ENCODE data around the gene MACROD2. TPM values are rescaled to one million over a fixed set of nuclear protein-coding genes. Genes with fewer than 3 reads are reported as not detected.

Gene MACROD2
- total and polyA plus RNA-seq, 2 experiments from 2014 or later, result 2.8 to 4.3 TPM

- no peaks in the 10 kb centered on the region for H3K27me3 Mint-ChIP-seq (ENCODE audit: insufficient read depth, low read depth, poor library complexity)
- H3K4me1 Mint-ChIP-seq, result no peaks in the 10 kb centered on the region
- Histone ChIP-seq H3K27ac (ENCODE audit: low read depth) (no peak overlapping the region), H3K79me2 (replicated peaks; ENCODE audit: insufficient read depth) (no peaks in the 10 kb centered on the region), H3K9me2 (ENCODE audit: insufficient read depth) (no peaks in the 10 kb centered on the region), H3K27me3 (ENCODE audit: insufficient read depth) (no peaks in the 10 kb centered on the region), H3K4me3 (no peak overlapping the region), H3F3A (replicated peaks; ENCODE audit: low read depth) (no peaks in the 10 kb centered on the region), H3K4me1 (ENCODE audit: insufficient read depth) (no peaks in the 10 kb centered on the region), H3K36me3 (ENCODE audit: insufficient read depth) (no peaks in the 10 kb centered on the region), H3K4me2 (no peak overlapping the region), H4K20me1 (replicated peaks; ENCODE audit: insufficient read depth) (no peaks in the 10 kb centered on the region), H2AFZ (no peak overlapping the region)
- no peaks in the 10 kb centered on the region for H3K9me3 Mint-ChIP-seq
- no peak for TF ChIP-seq CREB1 (CRISPR knock-in tag; IDR thresholded peaks at IDR 0.05; ENCODE audit: low read depth)
- TF ChIP-seq REST (IDR thresholded peaks at IDR 0.05; ENCODE audit: unreplicated experiment), result no peak
- TF ChIP-seq CTCF (conservative IDR thresholded peaks at IDR 0.05; ENCODE audit: low read depth in 2 of 2), result no peak
- no peak for TF ChIP-seq EZH2 (IDR thresholded peaks at IDR 0.05; ENCODE audit: low read depth, unreplicated experiment)
- no peak for TF ChIP-seq ZNF331 (CRISPR knock-in tag; IDR thresholded peaks at IDR 0.05; ENCODE audit: low read depth)
- no peak for TF ChIP-seq JUNB (IDR thresholded peaks at IDR 0.05; ENCODE audit: unreplicated experiment)
- TF ChIP-seq ZNF462 (CRISPR knock-in tag; IDR thresholded peaks at IDR 0.05), result no peak
- no peak for TF ChIP-seq ETS1 (IDR thresholded peaks at IDR 0.05)
- TF ChIP-seq POLR2AphosphoS5 (IDR thresholded peaks at IDR 0.05; ENCODE audit: low read depth), result no peak
- TF ChIP-seq STAT1 (IDR thresholded peaks at IDR 0.05; ENCODE audit: unreplicated experiment), result no peak
- TF ChIP-seq NANOG (IDR thresholded peaks at IDR 0.05; ENCODE audit: borderline replicate concordance), result no peak
- TF ChIP-seq EZH2phosphoT487 (IDR thresholded peaks at IDR 0.05; ENCODE audit: unreplicated experiment), result no peak
- no peak for TF ChIP-seq ZNF114 (CRISPR knock-in tag; IDR thresholded peaks at IDR 0.05)
- H3K4me3 Mint-ChIP-seq, result no peak overlapping the region
- H3K27ac Mint-ChIP-seq, result no peak overlapping the region
- DNase-seq (ENCODE audit: low spot score), result no peak
- no peak for ATAC-seq
- H3K36me3 Mint-ChIP-seq (ENCODE audit: low read depth), result no peaks in the 10 kb centered on the region
Measured at GRCh38 chr20:14432085-14432484, 436.8 kb downstream of the MACROD2 start.

Data from GM23338 (cell line).